Measurements from ENCODE around the gene ARHGEF26.

ARHGEF26 gene

GRCh38 chr3:154280161-154280560 lies 159.0 kb downstream of the ARHGEF26 start:
- no peaks in the 10 kb centered on the region for H3K9me3 ChIP-seq (replicated peaks in 1 of 11)
- no peak overlapping the region for H3K4me3 ChIP-seq
- H3K27me3 ChIP-seq: no peaks in the 10 kb centered on the region
- no peak for TF ChIP-seq Cebpa-rat (IDR thresholded peaks at IDR 0.05)
- no peak overlapping the region for H3K4me2 ChIP-seq
- no peak overlapping the region for H3K27ac ChIP-seq
- peaks cover 0 to 14% (median 0%) of the 10 kb centered on the region in 11 experiments; a peak in 6 of 22 replicates for H4K20me1 ChIP-seq
- no peak overlapping the region for H3K9ac ChIP-seq
- peaks cover 0 to 6% (median 0%) of the 10 kb centered on the region in 10 experiments; a peak in 6 of 20 replicates for H3K4me1 ChIP-seq
- H3K36me3 ChIP-seq: peaks cover 81 to 100% (median 94%) of the 10 kb centered on the region in 11 experiments

- Histone ChIP-seq H3K4me3 (no peak overlapping the region), H3K27me3 (no peaks in the 10 kb centered on the region), H4K20me1 (peaks cover 0 to 13% (median 0%) of the 10 kb centered on the region in 11 experiments; a peak in 7 of 22 replicates), H3K4me2 (peak overlapping the region in 2 of 11 experiments; percentile 16 to 24; a peak in 3 of 22 replicates), H3K9me3 (replicated peaks in 1 of 11) (no peaks in the 10 kb centered on the region), H3K4me1 (peaks cover 0 to 13% (median 1%) of the 10 kb centered on the region in 10 experiments; a peak in 8 of 20 replicates), H3K27ac (no peak overlapping the region), H3K9ac (no peak overlapping the region), H3K36me3 (peaks cover 82 to 99% (median 90%) of the 10 kb centered on the region in 11 experiments)
- no peak for TF ChIP-seq Cebpa-rat (IDR thresholded peaks at IDR 0.05)
These were observed 164.0 kb downstream of the ARHGEF26 start for GRCh38 chr3:154285221-154285620.

- Histone ChIP-seq H3K27me3 (no peaks in the 10 kb centered on the region), H3K27ac (no peak overlapping the region), H3K36me3 (peaks cover 84 to 99% (median 90%) of the 10 kb centered on the region in 11 experiments), H4K20me1 (peaks cover 0 to 14% (median 0%) of the 10 kb centered on the region in 11 experiments; a peak in 5 of 22 replicates), H3K4me1 (peaks cover 0 to 7% (median 1%) of the 10 kb centered on the region in 10 experiments; a peak in 8 of 20 replicates), H3K9me3 (replicated peaks in 1 of 11) (no peaks in the 10 kb centered on the region), H3K4me3 (no peak overlapping the region), H3K4me2 (no peak overlapping the region), H3K9ac (no peak overlapping the region)
- TF ChIP-seq Cebpa-rat (IDR thresholded peaks at IDR 0.05): no peak
These were observed 169.0 kb downstream of the ARHGEF26 start for GRCh38 chr3:154290187-154290586.

GRCh38 chr3:154294016-154294415 lies 172.8 kb downstream of the ARHGEF26 start:
- H3K9me3 ChIP-seq (replicated peaks in 1 of 11): no peaks in the 10 kb centered on the region

GRCh38 chr3:154301561-154301960 lies 180.4 kb downstream of the ARHGEF26 start:
- peaks cover 90 to 100% (median 98%) of the 10 kb centered on the region in 11 experiments for H3K36me3 ChIP-seq
- peaks cover 0 to 8% (median 1%) of the 10 kb centered on the region in 10 experiments; a peak in 4 of 20 replicates for H3K4me1 ChIP-seq

More at GRCh38 chr3:154294016-154294415, 172.8 kb downstream of the ARHGEF26 start:
- Histone ChIP-seq H3K4me1 (no peaks in the 10 kb centered on the region), H3K4me2 (no peak overlapping the region), H3K27ac (no peak overlapping the region), H3K9ac (no peak overlapping the region), H3K36me3 (peaks cover 88 to 100% (median 97%) of the 10 kb centered on the region in 11 experiments), H3K27me3 (no peaks in the 10 kb centered on the region), H4K20me1 (peaks cover 0 to 10% (median 0%) of the 10 kb centered on the region in 11 experiments; a peak in 6 of 22 replicates), H3K4me3 (no peak overlapping the region)
- TF ChIP-seq Cebpa-rat (IDR thresholded peaks at IDR 0.05): no peak

GRCh38 chr3:154304116-154304786 lies 183.1 kb downstream of the ARHGEF26 start:
- H3K4me1 ChIP-seq: peaks cover 0 to 8% (median 1%) of the 10 kb centered on the region in 10 experiments; a peak in 4 of 20 replicates
- H3K9me3 ChIP-seq (replicated peaks in 1 of 11): no peaks in the 10 kb centered on the region
- H3K4me3 ChIP-seq: no peak overlapping the region
- no peaks in the 10 kb centered on the region for H3K27me3 ChIP-seq
- TF ChIP-seq Cebpa-rat (IDR thresholded peaks at IDR 0.05): no peak
- H3K9ac ChIP-seq: no peak overlapping the region
- H3K4me2 ChIP-seq: no peak overlapping the region
- peaks cover 92 to 100% (median 98%) of the 10 kb centered on the region in 11 experiments for H3K36me3 ChIP-seq
- peaks cover 0 to 32% (median 0%) of the 10 kb centered on the region in 11 experiments; a peak in 9 of 22 replicates for H4K20me1 ChIP-seq
- no peak overlapping the region for H3K27ac ChIP-seq

More at GRCh38 chr3:154301561-154301960, 180.4 kb downstream of the ARHGEF26 start:
- H3K9me3 ChIP-seq (replicated peaks in 1 of 11): no peaks in the 10 kb centered on the region
- no peaks in the 10 kb centered on the region for H3K27me3 ChIP-seq
- H3K27ac ChIP-seq: no peak overlapping the region
- no peak overlapping the region for H3K4me2 ChIP-seq
- no peak overlapping the region for H3K9ac ChIP-seq
- no peak overlapping the region for H3K4me3 ChIP-seq
- no peak for TF ChIP-seq Cebpa-rat (IDR thresholded peaks at IDR 0.05)
- peaks cover 0 to 11% (median 3%) of the 10 kb centered on the region in 11 experiments; a peak in 7 of 22 replicates for H4K20me1 ChIP-seq

GRCh38 chr3:154304936-154305335 lies 183.7 kb downstream of the ARHGEF26 start:
- Histone ChIP-seq H3K9ac (no peak overlapping the region), H3K4me3 (no peak overlapping the region), H3K27me3 (no peaks in the 10 kb centered on the region), H3K4me2 (no peak overlapping the region), H3K27ac (no peak overlapping the region), H3K36me3 (peaks cover 92 to 100% (median 98%) of the 10 kb centered on the region in 11 experiments), H3K4me1 (peaks cover 0 to 8% (median 1%) of the 10 kb centered on the region in 10 experiments; a peak in 4 of 20 replicates), H3K9me3 (replicated peaks in 1 of 11) (no peaks in the 10 kb centered on the region), H4K20me1 (peaks cover 0 to 29% (median 0%) of the 10 kb centered on the region in 11 experiments; a peak in 9 of 22 replicates)
- TF ChIP-seq Cebpa-rat (IDR thresholded peaks at IDR 0.05): no peak

- no peaks in the 10 kb centered on the region for H3K9me3 ChIP-seq (replicated peaks in 1 of 11)
- H3K27me3 ChIP-seq: no peaks in the 10 kb centered on the region
- H3K9ac ChIP-seq: no peak overlapping the region
- peaks cover 0 to 8% (median 1%) of the 10 kb centered on the region in 10 experiments; a peak in 4 of 20 replicates for H3K4me1 ChIP-seq
- no peak overlapping the region for H3K4me3 ChIP-seq
- H4K20me1 ChIP-seq: peaks cover 0 to 27% (median 0%) of the 10 kb centered on the region in 11 experiments; a peak in 8 of 22 replicates
- peaks cover 72 to 100% (median 92%) of the 10 kb centered on the region in 11 experiments for H3K36me3 ChIP-seq
- TF ChIP-seq Cebpa-rat (IDR thresholded peaks at IDR 0.05): no peak
- no peak overlapping the region for H3K27ac ChIP-seq
- no peak overlapping the region for H3K4me2 ChIP-seq
These were observed 186.2 kb downstream of the ARHGEF26 start for GRCh38 chr3:154307363-154307762.
